ENCODE data around the gene UBALD2.

UBALD2 gene

DNA sequence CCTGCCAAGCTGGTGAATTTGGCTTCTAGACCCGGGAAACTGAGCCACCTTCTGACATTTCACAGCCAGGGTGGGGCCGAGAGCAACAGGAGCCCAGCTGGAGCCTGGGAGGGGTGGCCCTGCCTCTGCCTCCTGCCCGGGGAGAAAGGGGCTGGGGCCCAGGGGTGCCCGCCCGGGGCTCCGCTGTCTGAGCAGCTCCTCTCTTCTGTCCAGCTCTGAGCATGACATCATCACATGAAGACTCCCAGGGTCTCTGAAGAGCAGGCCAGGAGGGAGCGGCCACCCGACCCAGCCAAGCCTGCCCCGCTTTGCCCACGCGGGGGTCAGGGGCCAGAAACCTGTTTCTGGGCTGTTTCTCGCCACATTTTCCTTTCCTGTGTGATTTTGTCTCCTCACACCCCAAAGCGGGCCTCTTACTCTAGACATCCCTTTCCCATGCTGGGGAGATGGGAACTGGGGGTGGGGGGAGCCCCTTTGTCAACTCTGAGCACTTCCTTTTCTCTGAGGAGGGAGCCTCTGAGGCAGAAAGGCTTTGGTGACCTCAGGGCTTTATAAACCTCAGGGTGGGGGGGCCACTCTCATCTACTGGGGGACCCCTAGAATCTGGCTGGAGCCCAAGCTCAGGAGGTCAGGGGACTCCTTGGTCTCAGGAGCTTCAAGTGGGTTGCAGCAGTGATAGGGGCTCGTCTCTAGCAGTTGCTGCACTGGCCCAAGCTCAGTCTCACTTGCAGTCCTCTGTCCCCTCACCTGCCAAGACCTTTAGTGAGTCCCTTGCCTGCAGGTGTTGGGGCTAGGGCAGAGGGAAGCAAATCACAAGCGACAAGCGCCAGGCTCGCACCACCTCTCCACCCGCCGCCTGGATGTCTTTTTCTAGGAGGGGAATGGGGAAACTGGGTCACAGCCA is 7.6 kb downstream of the UBALD2 start:
- no peak for TF ChIP-seq CTCF (conservative IDR thresholded peaks at IDR 0.05; ENCODE audit: low read depth, low read length)
- H3K4me3 ChIP-seq (ENCODE audit: low read length): no peak overlapping the region

DNA sequence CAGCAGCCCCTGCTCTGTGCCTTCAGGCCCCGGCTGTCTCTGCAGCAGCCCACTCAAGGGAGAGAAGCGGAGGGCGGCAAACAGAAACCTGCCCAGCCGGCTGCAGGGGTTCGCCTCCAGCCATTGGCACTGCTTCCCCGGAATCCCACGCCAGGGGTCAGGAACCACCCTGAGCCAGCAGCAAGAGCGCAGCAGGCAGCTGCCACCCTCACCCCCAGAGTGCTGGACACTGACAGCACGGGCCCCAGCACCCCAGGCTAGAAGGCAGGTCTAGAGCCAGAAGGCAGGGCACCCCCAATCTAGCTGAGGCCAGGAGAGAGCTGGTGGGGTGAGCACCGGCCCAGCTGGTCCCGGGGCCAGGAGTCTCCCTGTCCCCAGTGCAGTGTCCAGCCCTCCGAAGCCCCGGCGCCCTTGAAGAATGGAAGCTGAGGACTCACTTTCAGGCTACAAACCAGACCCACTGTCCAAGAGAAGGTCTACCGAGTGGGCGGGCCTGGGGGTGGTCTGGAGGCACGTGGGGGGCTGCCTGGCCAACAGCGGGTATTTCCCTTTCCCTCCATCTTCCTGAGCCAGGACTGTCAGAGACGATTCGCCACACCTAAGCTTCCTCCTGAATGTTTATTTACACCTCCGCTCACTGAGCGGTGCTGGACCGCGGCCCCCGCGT is 8.4 kb downstream of the UBALD2 start:
- no peak overlapping the region for H3K4me3 ChIP-seq (ENCODE audit: low read length)
- no peak for TF ChIP-seq CTCF (conservative IDR thresholded peaks at IDR 0.05; ENCODE audit: low read depth, low read length)
- DNase-seq (ENCODE audit: low read depth): no peak

More for the DNA sequence above, 7.6 kb downstream of the UBALD2 start:
- DNase-seq (ENCODE audit: low read depth): no peak

DNA sequence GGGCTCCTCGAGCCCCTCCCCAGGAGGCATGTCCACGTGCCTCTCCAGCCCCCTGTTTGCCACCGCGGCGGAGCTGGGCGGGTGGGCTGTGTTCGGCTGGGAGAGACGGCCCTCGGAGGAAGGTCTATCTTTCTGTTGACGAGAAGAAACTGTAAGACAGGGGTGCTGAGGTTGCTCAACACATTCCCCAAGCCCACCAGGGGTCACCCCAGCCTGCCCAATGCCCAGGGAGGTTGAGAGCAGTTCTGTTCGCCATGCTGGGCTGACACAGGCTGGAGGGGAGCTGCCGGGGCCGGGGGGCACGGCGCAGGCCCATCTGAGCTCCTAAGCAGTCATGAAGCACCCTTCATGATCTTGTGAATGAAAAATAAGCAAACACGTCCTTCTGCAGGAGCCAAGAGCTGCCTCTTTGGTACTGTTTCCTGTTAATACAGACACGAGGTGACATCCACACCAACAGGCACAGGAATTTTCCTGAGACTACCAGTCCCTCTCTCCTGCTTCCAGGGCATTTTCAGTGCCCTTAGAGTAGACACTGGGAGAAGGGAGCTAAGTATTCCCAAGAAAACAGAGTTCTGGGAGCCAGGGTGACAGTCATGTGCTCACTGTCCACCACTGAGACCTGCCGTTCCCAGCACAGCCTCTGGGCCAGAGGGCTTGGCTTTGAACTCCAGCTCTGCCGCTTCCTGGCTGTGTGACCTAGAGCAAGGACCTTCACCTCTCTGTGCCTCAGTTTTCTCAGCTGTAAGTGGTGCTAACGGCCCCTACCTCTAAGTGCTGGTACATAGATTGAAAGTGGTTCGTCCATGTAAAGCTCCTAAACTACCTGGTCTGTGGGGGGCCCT is 9.2 kb downstream of the UBALD2 start:
- H3K4me3 ChIP-seq (ENCODE audit: low read length): no peak overlapping the region
- no peak for TF ChIP-seq CTCF (conservative IDR thresholded peaks at IDR 0.05; ENCODE audit: low read depth, low read length)
- DNase-seq (ENCODE audit: low read depth): no peak

DNA sequence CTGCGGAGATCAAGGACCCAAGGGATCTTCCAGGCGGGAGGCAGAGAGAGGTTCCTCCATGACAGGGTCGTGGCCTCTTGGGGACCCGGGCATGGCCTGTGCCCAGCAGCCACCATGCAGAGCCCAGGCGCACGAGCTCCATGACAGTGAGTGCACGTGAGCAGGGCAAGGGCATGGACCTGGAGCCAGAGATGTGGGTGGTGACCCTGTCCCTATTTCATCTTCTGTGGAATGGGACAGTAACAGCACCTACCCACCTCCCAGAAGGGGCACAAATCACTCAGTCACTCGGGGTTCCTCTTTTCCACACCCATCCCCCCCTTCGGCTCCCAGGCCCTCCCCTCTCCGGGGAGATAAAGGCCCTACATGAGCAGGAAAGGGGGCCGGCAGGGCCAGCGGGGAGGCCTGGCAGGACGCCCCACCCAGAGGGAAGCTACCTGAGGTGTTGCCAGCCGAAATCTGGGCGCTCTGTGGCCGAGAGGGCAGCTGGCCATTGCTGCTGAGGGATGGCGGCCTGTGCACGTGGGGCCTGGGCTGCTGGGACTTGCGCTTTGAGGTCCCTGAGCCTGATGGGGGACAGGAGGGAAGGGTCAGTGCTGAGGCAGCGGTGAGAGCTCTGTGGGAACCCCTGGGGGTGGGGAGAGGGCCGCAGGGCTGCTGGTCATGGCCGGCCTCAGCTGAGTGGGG is 10.4 kb downstream of the UBALD2 start:
- no peak overlapping the region for H3K4me3 ChIP-seq (ENCODE audit: low read length)
- no peak for DNase-seq (ENCODE audit: low read depth)
- no peak for TF ChIP-seq CTCF (conservative IDR thresholded peaks at IDR 0.05; ENCODE audit: low read depth, low read length)

DNA sequence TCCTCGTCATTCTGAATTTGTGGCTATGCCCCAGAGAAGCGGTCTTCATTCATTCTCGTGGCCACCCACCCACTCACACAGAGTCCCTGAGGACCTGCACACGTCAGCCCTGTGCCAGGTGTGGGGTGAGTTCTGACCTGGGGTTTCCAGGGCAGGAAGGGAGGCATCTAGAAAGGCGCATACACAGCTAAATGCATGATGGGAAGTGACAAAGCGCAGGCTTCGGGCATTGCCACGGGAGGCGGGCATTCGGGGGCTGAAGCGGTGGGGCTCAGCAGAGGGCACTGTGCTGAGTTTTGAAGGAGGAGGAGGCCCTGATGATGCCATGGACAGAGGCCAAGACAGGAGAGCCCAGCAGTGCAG is 10.9 kb downstream of the UBALD2 start:
- no peak for DNase-seq (ENCODE audit: low read depth)
- no peak overlapping the region for H3K4me3 ChIP-seq (ENCODE audit: low read length)
- TF ChIP-seq CTCF (conservative IDR thresholded peaks at IDR 0.05; ENCODE audit: low read depth, low read length): no peak

DNA sequence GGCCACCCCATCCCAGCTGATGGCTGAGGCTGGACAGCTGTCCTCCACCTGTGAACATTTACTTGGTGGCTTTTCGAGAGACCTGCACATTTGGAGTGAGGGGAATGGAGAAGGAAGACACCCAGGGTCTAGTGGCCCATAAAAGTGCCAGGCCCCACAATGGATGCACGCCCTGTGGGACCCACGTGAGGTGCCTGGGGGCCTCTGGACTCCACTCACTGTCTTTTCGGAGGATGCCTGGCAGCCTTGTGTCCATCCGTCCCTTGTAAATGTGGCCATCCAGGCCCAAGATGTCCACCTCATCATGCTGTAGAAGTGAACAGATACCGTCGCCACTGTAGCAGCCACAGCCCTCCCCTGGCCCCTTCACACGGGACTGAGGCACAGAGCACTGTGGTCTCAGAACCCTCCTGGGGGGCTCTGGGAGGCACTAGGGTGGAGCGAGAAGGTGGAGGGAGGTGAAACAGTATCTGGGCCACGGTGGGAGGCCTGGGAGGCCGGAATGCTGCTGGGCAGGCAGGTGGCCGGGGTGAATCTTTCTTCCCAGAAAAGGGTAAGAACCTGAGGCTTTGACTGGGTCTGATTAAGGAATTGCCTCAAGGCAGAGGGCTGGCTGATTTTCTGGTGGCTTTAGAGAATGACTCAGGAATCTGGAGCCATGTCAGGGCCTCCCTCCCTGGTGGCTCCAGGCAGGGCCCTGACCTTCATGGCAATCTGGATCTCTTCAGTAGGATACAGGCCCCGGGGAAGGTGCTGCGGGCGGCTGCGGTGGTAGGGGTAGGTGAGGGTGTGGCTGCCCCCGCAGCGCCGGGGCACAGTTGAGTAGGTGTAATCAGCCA is 11.5 kb downstream of the UBALD2 start:
- no peak for DNase-seq (ENCODE audit: low read depth)
- H3K4me3 ChIP-seq (ENCODE audit: low read length): no peak overlapping the region
- no peak for TF ChIP-seq CTCF (conservative IDR thresholded peaks at IDR 0.05; ENCODE audit: low read depth, low read length)
